ENCODE measurements around the gene PDGFC.

The PDGFC gene

DNA sequence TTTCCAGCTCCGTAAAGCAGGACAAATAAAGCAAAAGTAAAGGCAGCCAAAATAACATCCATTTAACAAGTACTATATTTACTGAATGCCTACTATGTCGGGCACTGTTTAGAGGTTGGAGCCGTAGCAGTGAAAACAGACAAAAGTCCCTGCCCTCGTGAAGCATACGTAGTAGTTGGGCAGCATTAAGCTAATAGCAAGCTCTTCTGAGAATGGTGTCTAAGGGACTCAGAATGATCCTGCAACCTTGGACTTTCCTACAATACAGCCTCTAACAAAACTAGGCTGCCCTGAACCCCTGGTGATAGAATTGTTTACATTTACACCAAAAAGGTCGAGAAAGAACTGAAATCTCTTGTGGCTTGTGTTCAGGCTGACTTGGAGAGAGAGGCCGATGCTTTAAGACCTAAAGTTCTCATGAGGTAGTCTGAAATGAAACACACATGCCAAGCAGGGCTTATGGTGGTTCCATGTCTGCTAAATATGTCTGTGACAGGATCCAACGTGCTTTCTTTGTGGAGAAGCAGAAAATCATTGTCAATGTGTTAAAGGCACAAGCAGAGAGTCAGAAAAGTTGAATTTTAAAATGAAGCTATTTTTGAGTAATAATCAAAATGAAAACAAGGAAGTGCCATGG lies 898 bp upstream of the PDGFC start:
- no peak for DNase-seq

DNA sequence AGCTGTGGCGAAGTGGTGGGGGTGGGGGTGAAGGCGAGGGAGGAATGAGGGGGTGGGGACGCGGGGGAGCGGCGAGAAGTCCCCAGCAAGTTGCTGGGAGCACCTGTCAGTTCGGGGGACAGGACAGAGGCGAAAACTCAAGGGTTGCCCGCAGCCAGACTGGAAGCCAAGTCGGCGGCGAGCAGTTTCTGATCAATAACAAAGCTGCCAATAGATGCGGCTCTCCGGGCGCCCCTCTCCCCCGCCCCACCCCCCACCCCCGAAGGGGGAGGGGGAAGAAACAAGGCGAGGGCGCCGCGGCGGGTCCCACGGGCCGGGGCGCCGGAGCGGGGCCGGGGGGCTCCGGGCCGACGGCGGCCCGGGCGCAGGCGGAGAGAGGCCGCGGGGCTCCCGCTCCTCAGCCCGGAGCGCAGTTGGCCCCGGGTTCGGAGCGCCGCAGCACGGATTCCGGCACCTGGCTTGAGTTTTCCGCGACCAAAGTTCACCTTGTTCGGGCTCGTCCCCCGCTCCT lies 379 bp downstream of the PDGFC start:
- no peak for DNase-seq

DNA sequence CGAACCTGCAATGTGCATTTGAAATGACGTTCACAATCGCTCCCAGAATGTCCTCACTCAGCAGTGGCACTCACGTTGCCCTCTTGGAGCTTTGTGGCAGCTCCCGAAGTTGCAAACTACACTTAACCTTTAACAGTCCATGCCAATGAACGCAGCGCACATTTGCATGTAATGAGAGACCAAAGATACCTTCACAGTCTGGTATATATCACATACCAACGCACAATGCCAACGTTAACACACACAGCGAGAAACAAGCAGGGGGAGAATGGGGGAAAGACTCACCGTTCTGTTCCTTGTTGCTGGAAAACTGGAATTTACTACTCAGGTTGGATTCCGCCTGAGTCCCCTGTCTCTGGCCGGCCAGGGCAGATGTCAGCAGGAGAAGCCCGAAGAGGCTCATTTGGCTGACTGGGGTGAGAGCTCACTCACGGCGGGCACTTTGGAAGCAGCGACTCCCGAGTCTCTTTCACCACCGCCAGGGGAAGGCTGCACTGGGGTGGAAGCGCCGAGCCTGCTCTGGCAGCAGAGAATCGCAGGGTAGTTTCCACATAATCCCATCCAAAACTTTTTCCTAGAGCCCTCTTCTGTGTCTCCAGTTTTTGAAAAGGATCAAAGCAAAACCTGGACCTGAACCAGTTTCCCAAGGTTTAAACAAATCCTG lies 966 bp downstream of the PDGFC start:
- peak in 1 of 2 donors; percentile 36 for DNase-seq

DNA sequence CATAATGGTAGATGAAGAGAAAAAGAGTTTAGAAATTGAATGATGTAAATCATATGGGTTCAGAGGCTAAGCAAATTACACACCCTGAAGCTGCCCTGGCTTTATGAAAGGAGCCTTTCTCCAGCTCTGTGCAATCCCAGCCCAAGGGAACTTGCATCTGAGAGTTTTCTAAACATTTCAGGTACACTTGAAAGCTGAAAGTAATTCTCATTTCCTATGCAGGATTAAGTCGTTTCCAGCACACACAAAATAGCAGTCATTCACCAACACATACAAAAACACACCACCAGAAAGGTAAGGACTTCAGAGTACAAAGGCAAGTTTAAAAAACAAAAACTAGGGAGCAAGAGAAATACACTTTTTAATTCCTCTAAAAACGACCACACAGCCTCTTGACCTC lies 1.7 kb downstream of the PDGFC start:
- DNase-seq: no peak

DNA sequence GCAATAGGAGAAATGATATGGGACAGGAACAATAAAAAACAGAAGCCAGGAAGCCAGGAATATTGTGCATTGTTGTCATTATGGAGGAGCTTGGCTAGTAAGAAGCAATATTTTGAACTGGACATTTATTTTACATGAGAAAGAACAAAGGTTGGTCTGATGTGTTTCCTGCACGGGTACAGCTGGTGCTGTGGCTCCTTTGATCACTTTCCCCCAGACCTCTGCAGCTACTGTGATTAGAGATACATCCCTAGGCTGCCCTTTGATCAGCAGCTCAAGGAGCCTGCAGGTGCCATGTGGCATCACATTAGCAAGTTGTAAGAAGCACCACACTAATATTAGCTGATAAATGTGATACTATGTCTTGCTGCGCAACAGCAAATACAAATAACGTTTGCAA lies 2.5 kb downstream of the PDGFC start:
- no peak for DNase-seq

DNA sequence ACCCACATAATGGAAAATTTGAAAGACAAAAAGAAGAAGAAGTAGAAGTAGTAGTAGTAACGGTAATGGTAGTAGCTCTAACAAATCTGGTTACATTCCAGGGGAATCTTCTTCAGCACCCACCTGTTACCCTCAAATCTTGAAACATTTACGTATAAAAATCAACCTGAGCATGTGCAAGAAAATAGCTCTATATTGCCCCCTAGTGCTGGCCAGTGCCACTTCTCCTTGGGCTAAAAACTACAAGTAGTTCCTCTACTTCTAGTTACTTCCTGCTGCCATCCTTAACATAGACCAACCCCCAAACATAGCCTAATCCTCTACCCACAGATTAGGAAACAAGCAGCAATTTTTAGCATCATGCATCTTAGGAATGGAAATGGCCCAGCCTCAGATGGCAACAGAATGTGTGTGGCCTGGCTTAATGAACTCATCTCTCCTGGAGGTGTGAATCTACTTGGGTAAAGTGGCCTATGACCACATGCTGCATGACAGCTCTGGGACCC lies 3.1 kb downstream of the PDGFC start:
- peak; percentile 24 to 39 for DNase-seq

DNA sequence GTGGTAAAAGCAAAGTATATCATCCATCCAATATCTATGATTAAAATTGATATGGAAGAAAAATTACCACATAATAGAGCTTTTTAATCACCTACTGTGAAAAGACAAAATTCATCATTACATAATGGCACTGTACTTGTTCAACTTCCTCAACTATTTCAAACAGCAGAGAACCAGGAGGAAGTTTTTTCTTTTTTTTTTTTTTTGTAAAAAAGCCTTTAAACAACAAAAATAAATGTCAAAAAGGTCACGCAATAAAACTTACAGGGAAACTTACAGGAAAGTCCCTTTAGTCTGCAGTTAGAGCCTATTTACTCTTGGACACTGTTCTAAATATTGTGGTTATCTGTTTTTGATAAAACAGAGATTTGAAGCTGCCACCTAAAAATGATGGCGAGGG lies 4.8 kb downstream of the PDGFC start:
- no peak for DNase-seq

DNA sequence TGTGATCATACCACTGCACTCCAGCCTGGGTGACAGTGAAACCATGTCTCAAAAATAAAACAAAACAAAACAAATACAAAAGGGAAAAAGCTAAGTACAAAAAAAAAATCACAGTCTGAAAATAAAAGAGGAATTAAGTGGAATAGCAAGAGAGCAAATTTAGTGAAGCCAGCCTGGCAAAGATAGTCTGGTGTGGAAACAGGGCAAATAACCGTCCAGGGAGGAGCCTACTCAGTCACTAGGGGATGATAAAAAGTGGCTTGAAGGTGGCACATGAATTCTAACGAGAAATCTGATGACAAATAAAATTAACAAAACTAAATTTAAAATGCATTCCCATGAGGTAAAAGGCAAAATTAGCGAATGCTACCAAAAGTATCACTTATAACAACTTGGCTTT lies 8.2 kb downstream of the PDGFC start:
- DNase-seq: no peak

DNA sequence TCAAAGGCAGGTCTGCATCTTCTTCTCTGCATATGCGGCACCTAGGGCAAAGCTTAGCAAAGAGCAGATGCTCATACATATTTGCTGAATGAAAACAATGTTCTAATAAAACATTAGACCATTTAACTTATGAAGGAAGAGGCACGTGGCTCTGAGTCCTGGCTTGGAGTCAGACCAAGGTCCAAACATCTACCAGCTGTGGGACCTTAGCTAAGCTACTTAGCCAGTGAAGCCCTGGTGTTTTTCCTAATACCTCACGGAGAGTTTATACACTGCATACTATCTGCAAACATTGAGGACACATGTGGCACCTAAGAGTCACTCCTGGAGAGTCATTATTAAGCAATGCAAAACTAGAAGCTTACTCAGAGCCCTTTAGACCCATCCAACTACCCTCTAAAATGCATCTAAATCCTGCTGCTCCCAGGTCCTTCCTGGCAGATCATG lies 9.0 kb downstream of the PDGFC start:
- DNase-seq: no peak

DNA sequence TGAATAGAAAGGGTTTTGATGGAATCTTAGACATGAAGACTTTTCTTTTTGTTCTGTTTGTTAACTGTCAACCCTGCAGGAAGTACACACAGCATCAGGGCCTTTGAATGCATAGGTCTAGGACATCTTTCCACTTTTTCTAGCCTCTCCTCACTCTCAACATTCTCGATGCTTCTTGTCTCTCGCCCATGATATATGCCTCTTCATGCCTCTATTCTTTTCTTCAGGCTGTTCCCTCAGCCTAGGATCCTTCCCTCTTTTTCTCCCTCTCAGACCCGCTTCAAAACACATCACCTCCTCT lies 9.6 kb downstream of the PDGFC start:
- DNase-seq: no peak

DNA sequence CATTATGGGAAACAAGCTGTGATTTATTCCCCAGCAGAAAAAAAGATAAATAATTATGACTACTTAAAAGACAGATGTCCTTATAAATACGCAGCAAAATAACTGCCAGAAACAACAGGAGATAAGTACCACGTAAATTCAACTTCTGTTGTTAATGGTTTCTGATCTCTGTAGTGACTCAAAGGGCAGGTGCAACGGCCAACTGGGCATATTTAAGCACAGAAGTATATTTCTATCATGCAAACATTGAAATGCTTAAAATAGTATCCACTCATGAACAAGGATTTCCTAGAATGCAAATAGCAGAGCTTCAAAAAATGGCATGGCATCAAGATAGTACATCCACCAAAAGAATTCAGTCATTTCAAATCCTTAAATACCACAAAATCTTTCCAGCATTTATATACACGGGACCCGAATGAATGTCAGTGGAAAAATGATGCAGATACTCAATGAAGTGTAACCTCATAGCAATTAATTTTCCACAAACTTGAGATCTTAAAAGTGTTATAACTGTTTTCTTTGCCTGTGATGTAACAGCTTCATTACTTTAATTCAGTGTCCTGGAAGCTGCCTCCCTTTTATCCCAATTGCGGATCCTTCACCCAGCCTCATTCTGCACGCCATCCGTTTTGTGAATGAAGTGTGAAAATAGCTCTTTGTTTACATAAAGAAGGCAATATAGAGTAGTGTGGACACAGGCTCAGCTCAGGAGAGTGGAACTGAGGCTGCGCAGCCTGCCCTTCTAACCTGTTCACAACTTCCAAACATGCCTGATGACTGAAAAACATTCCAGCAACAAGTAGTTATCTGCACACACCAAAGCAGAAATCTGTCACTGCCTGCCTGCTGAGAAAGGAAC lies 10.2 kb downstream of the PDGFC start:
- DNase-seq: no peak

DNA sequence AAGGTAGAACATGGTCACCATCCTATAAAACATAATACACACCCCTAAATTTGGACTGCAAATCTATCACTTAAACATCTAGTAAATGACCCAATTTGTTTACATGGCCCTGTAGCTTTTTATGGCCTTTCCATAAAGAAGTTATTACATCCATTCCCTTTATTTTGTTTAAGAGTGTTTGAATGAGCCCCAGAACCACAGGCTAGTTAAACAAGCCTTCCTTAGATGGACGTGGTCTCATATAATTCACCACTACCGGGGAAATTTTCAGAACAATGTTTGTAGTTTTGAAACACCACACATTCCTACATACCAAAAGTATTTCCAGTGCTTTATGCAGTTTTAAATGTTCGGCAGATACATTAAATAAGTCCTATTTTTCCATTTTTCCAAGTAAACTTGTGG lies 12.3 kb downstream of the PDGFC start:
- DNase-seq: no peak

DNA sequence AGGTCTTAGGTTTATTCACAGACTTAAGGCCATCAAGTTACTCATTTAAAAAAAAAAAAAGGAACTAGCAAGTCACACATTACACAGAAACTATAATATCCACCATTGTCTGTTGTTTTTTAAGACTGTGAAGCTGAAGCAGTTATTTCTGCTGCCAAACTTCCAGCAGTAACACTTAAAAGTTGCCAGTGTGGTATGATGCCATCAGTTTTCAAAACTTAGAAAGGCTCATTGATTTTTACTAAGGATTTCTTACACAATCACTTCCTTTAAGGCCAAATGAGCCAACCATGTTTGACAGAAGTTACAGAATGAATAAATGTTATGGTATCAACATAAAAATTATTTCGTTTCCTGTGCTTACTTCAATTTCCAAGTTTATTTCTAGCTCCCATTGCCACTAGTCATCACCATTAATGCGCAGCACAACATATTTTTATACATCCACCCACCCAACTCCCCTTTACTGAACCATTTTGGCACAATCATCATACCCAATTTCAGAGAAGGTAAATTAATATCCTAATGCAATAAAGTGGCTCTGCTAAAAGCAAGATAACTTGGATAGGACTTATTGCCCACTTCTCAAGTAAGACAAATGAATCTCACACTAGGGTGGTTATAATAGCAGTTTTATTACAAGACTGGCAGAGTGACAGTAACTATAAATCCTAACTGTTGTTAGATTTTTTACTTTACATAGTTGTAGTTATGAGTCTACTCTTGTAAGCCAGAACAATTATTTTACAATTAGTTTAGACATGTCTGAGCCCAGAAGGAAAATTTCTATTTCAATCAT lies 13.1 kb downstream of the PDGFC start:
- no peak for DNase-seq

DNA sequence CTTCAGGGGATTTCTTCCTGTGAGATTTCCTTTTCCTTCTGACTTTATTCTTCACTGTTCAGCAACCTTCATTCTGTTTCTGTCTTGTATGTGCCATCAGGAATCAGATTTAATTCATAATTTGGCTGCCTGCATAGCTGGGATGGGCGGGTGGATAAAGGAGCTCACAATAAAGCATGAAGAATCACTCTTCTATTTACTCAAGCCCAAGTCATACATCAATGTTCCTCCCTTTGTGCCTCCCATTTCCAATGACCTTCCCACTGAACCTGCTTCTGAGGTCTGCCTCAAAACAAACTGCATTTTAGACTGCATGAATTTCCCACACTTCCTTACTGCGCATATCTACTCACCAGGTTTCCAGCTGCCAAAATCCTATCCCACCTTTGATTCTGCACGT lies 14.0 kb downstream of the PDGFC start:
- DNase-seq: no peak

DNA sequence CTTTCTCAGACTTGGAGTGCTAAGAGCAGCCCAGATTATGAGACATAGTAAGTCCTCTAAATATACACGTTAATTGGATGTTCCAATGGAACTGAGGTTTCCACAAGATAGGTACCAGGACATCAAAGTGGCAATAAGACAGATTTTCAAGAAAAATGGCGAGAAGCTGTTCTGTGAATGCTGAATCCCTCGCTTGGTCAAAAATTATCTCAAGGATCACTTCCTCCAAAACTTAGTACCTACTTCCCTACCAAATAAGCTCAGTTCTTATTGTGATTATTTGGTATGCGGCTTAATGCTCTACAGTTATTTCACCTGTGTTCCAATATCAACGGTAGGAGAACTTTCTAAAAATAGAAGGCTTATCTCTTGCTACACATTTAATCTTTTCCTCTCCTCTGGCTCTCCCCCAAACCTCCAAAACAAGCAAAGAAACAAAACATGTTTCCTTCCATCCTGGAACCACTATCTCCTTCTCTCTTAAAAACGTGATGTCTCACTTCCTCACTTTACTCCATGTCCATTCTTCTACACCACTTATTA lies 14.7 kb downstream of the PDGFC start:
- DNase-seq: no peak

DNA sequence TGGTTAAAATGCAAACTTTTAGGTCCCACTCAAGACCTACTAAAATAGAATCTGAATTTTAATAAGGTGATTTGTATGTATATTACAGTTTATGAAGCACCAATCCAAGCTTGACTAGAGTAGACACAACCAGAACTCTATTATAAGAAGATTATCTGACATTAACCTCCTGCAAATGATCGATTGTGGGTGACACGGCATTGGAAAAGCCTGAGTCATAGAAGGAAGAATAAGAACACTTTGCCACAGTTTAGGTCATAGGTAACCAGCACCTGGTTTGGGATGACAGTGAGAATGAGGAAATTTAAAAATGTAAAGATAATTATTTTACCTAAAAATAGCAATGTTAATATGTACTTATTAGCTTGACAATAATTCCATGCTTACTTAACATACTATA lies 15.2 kb downstream of the PDGFC start:
- no peak for DNase-seq

DNA sequence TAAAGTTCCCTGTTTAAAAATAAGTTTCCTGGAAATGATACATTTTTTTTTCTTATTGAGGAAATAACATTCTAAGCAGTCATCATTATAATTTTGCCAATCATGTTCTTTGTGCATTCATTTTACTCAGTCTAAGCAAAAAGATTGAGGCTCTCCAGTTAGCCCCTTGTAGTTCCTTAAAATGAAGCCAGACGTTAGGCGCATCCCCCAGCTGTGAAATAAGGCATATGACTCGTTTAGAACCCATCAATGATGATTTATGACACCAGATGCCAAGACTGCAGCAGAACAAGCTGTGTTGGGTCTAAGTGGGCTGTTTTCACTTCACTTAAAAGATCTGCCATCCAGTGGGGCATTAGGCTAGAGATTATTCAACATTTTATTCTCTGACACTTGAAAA lies 17.0 kb downstream of the PDGFC start:
- no peak for DNase-seq

DNA sequence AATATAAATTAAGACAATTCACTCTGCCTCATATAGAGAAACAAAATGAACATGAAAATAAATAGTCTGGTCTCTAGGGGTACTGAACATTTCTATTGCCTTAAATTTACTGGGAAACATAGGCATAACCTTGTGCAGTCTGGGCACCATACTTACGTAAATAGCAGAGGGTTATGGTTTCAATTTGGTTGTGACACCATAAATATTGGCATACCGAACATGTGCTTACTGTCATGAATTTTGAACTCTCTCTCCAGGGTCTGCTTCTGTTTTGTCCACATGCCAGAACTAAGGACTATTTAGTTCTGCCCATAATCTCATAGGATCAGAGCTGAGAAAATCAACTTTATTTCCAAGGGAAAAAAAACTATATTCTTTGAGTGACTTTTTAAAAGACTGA lies 17.6 kb downstream of the PDGFC start:
- DNase-seq: no peak

DNA sequence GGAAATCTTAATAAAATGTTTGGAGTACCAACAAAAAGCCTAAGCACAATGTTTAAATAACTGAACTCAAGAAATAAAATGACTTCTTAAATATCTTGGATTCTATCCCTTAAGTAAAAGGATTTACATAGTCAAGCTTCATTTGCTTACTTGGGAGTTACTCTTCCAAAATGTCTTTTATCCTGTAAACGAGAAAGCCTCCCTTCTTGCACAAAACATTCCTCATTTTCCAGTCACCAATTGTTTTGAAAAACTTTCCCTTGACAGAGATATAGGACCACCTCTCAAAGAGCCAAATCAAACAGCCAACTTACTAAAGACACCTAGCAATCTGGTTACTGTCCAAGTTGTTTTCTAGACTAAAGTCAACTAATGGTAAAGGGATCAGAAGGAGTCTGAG lies 18.6 kb downstream of the PDGFC start:
- DNase-seq: no peak

DNA sequence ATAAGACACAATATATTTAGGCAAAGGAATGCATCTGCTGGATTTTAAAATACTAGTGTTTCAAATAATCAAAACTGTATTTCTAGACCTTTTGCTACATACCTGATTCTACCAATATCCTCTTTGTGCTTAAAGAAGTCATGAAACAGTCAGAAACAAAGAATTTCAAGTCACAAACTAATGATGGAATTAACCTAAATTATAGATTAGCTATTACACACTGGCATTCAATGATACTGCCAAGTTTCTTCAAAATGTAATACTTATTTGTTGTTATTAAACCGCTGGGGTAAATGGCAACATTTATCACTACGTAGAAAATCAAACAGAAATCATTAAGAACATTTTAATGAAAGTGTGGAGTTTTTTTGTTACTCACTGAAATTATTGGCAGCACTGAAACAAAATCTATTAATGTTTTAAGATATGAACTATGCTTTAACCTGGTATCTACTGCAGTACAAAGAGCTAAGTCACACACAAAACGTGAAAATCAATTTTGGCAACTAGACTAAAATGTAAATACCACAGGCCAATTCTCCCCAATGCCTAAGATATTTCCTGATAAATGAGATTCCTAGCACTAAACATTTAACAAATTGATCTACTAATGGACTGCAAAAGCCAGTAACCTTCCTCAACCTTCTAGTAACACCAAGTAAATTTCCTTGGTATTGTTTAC lies 19.4 kb downstream of the PDGFC start:
- DNase-seq: no peak

DNA sequence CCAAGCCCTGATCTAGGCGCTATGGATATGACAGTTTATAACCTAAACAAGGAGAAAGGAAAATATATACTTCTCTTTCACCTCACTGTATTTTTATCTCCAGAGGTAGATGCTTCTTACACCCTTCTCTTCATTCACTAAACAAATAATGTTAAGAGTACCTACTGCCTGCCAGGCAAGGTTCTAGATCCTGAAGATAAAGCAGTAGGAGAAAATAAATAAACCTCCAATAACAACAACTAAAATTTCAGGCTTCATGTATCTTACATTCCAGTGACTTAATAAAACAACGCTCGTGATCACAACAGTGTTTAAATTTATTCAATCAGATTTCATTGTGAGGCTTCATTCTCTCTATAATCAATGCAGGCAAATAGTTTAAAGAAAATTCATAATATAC lies 20.7 kb downstream of the PDGFC start:
- DNase-seq: no peak

DNA sequence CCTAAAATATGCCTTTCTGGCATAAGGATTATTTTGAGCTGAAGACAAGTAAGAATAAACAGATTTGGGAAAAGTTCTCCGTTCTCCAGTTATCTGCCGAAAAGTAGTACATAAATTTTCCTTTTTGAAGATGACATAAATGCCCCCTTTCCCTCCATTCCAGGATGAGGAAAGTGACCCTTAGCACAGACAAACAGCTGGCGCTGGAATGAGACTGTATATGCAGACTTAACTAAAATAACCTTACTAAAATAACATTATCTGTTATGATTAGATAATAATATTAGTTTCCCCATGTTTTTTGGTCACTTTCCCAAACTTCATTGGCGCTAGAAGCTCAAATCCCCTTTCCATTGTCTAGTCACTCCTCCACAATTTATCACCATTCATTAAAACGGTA lies 21.5 kb downstream of the PDGFC start:
- DNase-seq: no peak

Measured in CD4-positive, alpha-beta T cell treated with Interleukin-1 beta for 1 hour (primary cell).